Liver (tissue), 3 donors: ENCODE measurements around the gene ENOX1.

ENCODE experiments used
- CTCF ChIP-seq: fragments of 150-350 bp; IDR thresholded peaks from 2 replicates; pipeline ENCODE4 v1.5.1; 2017; ENCODE audit warnings: improper control_type of control experiment, low read depth, low read length; ENCODE audit not compliant: missing input control
- FOXA1 ChIP-seq: IDR thresholded peaks from 2 replicates; pipeline ENCODE4 v1.6.1; 2016; ENCODE audit warnings: antibody characterized with exemption
- GABPA ChIP-seq, 2 donors: IDR thresholded peaks in 1 of 2; conservative IDR thresholded peaks in 1 of 2; 2 replicates each; pipeline ENCODE4 v1.6.1; 2016; ENCODE audit warnings: antibody characterized with exemption in 2 of 2, mild to moderate bottlenecking in 1 of 2, moderate library complexity in 1 of 2
- HNF4G ChIP-seq: IDR thresholded peaks from 2 replicates; pipeline ENCODE4 v1.6.1; 2016; ENCODE audit warnings: antibody characterized with exemption
- JUND ChIP-seq, 2 donors: IDR thresholded peaks; 2 replicates each; pipeline ENCODE4 v1.6.1; 2016; ENCODE audit warnings: antibody characterized with exemption in 2 of 2
- REST ChIP-seq: IDR thresholded peaks from 2 replicates; pipeline ENCODE4 v1.6.1; 2016; ENCODE audit warnings: antibody characterized with exemption, mild to moderate bottlenecking
- SP1 ChIP-seq: IDR thresholded peaks from 2 replicates; pipeline ENCODE4 v1.6.1; 2018; ENCODE audit warnings: antibody characterized with exemption, mild to moderate bottlenecking
- TAF1 ChIP-seq: conservative IDR thresholded peaks from 2 replicates; pipeline ENCODE4 v1.6.1; 2016; ENCODE audit warnings: antibody characterized with exemption, mild to moderate bottlenecking
- YY1 ChIP-seq: IDR thresholded peaks from 2 replicates; pipeline ENCODE4 v1.6.1; 2016; ENCODE audit warnings: antibody characterized with exemption, mild to moderate bottlenecking
- TF ChIP-seq, protein P1 (sequence below): IDR thresholded peaks from 2 replicates; pipeline ENCODE4 v1.6.1; 2016; ENCODE audit warnings: antibody characterized with exemption
- TF ChIP-seq, protein P2 (sequence below): IDR thresholded peaks from 2 replicates; pipeline ENCODE4 v1.6.1; 2016; ENCODE audit warnings: antibody characterized with exemption
- TF ChIP-seq, protein P3 (sequence below): IDR thresholded peaks from 2 replicates; pipeline ENCODE4 v1.6.1; 2016; ENCODE audit warnings: antibody characterized with exemption
- donor health status: healthy.
- donor health status: healthy.

- TF ChIP-seq CTCF (no peak), FOXA1 (no peak), JUND (IDR thresholded peaks at IDR 0.05) (no peak), REST (peak; percentile 47), TAF1 (no peak), GABPA (IDR thresholded peaks at IDR 0.05 in 1 of 2, conservative IDR thresholded peaks at IDR 0.05 in 1 of 2) (no peak), YY1 (no peak), HNF4G (no peak), SP1 (no peak)
- TF ChIP-seq, protein P1, sequence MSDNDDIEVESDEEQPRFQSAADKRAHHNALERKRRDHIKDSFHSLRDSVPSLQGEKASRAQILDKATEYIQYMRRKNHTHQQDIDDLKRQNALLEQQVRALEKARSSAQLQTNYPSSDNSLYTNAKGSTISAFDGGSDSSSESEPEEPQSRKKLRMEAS = no peak
- TF ChIP-seq, protein P2, sequence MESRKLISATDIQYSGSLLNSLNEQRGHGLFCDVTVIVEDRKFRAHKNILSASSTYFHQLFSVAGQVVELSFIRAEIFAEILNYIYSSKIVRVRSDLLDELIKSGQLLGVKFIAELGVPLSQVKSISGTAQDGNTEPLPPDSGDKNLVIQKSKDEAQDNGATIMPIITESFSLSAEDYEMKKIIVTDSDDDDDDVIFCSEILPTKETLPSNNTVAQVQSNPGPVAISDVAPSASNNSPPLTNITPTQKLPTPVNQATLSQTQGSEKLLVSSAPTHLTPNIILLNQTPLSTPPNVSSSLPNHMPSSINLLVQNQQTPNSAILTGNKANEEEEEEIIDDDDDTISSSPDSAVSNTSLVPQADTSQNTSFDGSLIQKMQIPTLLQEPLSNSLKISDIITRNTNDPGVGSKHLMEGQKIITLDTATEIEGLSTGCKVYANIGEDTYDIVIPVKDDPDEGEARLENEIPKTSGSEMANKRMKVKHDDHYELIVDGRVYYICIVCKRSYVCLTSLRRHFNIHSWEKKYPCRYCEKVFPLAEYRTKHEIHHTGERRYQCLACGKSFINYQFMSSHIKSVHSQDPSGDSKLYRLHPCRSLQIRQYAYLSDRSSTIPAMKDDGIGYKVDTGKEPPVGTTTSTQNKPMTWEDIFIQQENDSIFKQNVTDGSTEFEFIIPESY = no peak
- TF ChIP-seq, protein P3, sequence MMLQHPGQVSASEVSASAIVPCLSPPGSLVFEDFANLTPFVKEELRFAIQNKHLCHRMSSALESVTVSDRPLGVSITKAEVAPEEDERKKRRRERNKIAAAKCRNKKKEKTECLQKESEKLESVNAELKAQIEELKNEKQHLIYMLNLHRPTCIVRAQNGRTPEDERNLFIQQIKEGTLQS = no peak
Measured at GRCh38 chr13:43785650-43786471, 911 bp downstream of the ENOX1 start.
